Measurements from ENCODE around the gene ABCF3. TPM values are rescaled to one million over a fixed set of nuclear protein-coding genes. Genes with fewer than 3 reads are reported as not detected.
A peak's percentile ranks its signal among the peaks of the same experiment; 100 is the strongest.
"Not testable (repeated sequence)": the region's sequence is repeated elsewhere in the genome, so short reads cannot be mapped to it uniquely, and the experiment has no call there.

The ABCF3 gene
- total RNA-seq, 8 experiments from 2014 or later: 21.6 to 67.9 (median 40.6) TPM

- WGBS, 10 experiments: 0% methylated on average over 1 to 4 of the region's 6 CpGs; no CpG with 5 or more reads in 8 of the 10 experiments
- H3K4me3 ChIP-seq: peak overlapping the region; percentile 61 to 85 (median 74)
- ATAC-seq (replicated peaks in 6 of 8): peak; percentile 8 to 72 (median 61)
- peaks cover 15 to 19% of the 10 kb centered on the region in 2 donors for H3K4me1 ChIP-seq (replicated peaks in 1 of 2)
- H3K27ac ChIP-seq: peak overlapping the region; percentile 89 to 92
- in situ Hi-C loops (cut with MboI; ENCODE audit: low pct_unique_long_range_greater_than_20kb in 2 of 9, low sequenced_read_pairs in 9 of 9, unreplicated experiment in 9 of 9): no loop called here
Observed at GRCh38 chr3:184156522-184156955, 29.5 kb upstream of the ABCF3 start.

GRCh38 chr3:184157206-184157605 is 28.8 kb upstream of the ABCF3 start:
- ATAC-seq (replicated peaks in 6 of 8): no peak
- Histone ChIP-seq H3K4me3 (peak overlapping the region; percentile 61 to 85 (median 74)), H3K27ac (peak overlapping the region; percentile 89 to 92), H3K4me1 (replicated peaks in 1 of 2) (peaks cover 15 to 19% of the 10 kb centered on the region in 2 donors)
- in situ Hi-C loops (cut with MboI; ENCODE audit: low pct_unique_long_range_greater_than_20kb in 2 of 9, low sequenced_read_pairs in 9 of 9, unreplicated experiment in 9 of 9): no loop called here

- no peak overlapping the region for H3K27ac ChIP-seq
- in situ Hi-C loops (cut with MboI; ENCODE audit: low pct_unique_long_range_greater_than_20kb in 2 of 9, low sequenced_read_pairs in 9 of 9, unreplicated experiment in 9 of 9): no loop called here
- 62 to 100% (median 87%) methylated on average over 1 to 4 of the region's 4 CpGs; no CpG with 5 or more reads in 3 of the 10 experiments for WGBS, 10 experiments
- no peak overlapping the region for H3K4me3 ChIP-seq
- H3K4me1 ChIP-seq (replicated peaks in 1 of 2): peaks cover 15 to 17% of the 10 kb centered on the region in 2 donors
- no peak for ATAC-seq (replicated peaks in 6 of 8)
Observed at GRCh38 chr3:184158404-184158803, 27.6 kb upstream of the ABCF3 start.

GRCh38 chr3:184160456-184160855 is 25.5 kb upstream of the ABCF3 start:
- Histone ChIP-seq H3K4me3 (no peak overlapping the region), H3K27ac (no peak overlapping the region), H3K4me1 (replicated peaks in 1 of 2) (peaks cover 10 to 13% of the 10 kb centered on the region in 2 donors)
- WGBS, 10 experiments: 20 to 70% methylated on average over 1 to 2 of the region's 2 CpGs; no CpG with 5 or more reads in 8 of the 10 experiments
- in situ Hi-C loops (cut with MboI; ENCODE audit: low pct_unique_long_range_greater_than_20kb in 2 of 9, low sequenced_read_pairs in 9 of 9, unreplicated experiment in 9 of 9): no loop called here
- ATAC-seq (replicated peaks in 6 of 8): no peak

- H3K4me3 ChIP-seq; H3K27ac ChIP-seq; H3K4me1 ChIP-seq (replicated peaks in 1 of 2); in situ Hi-C loops (cut with MboI; ENCODE audit: low pct_unique_long_range_greater_than_20kb in 2 of 9, low sequenced_read_pairs in 9 of 9, unreplicated experiment in 9 of 9): not testable (repeated sequence)
- WGBS, 10 experiments: 64 to 100% (median 87%) methylated on average over 1 to 7 of the region's 8 CpGs; no CpG with 5 or more reads in 2 of the 10 experiments
- ATAC-seq (replicated peaks in 6 of 8): peak in 1 of 8 experiments; percentile 19
Observed at GRCh38 chr3:184162571-184163070, 23.4 kb upstream of the ABCF3 start.

GRCh38 chr3:184164648-184165330 is 21.2 kb upstream of the ABCF3 start:
- no peak for ATAC-seq (replicated peaks in 6 of 8)
- Histone ChIP-seq H3K4me1 (replicated peaks in 1 of 2) (no peaks in the 10 kb centered on the region), H3K4me3 (no peak overlapping the region), H3K27ac (no peak overlapping the region)
- 80 to 100% (median 100%) methylated on average over 1 to 3 of the region's 16 CpGs; no CpG with 5 or more reads in 7 of the 10 experiments for WGBS, 10 experiments
- in situ Hi-C loops (cut with MboI; ENCODE audit: low pct_unique_long_range_greater_than_20kb in 2 of 9, low sequenced_read_pairs in 9 of 9, unreplicated experiment in 9 of 9): no loop called here

GRCh38 chr3:184165543-184165942 is 20.5 kb upstream of the ABCF3 start:
- Histone ChIP-seq H3K4me1 (replicated peaks in 1 of 2) (no peaks in the 10 kb centered on the region), H3K27ac (no peak overlapping the region), H3K4me3 (no peak overlapping the region)
- in situ Hi-C loops (cut with MboI; ENCODE audit: low pct_unique_long_range_greater_than_20kb in 2 of 9, low sequenced_read_pairs in 9 of 9, unreplicated experiment in 9 of 9): no loop called here
- no peak for ATAC-seq (replicated peaks in 6 of 8)
- WGBS, 10 experiments: 70 to 100% (median 93%) methylated on average over 1 to 3 of the region's 3 CpGs; no CpG with 5 or more reads in 3 of the 10 experiments

- ATAC-seq (replicated peaks in 6 of 8): no peak
- Histone ChIP-seq H3K4me1 (replicated peaks in 1 of 2) (no peaks in the 10 kb centered on the region), H3K27ac (no peak overlapping the region), H3K4me3 (no peak overlapping the region)
- 85 to 100% (median 95%) methylated on average over 1 to 6 of the region's 6 CpGs; no CpG with 5 or more reads in 7 of the 10 experiments for WGBS, 10 experiments
- in situ Hi-C loops (cut with MboI; ENCODE audit: low pct_unique_long_range_greater_than_20kb in 2 of 9, low sequenced_read_pairs in 9 of 9, unreplicated experiment in 9 of 9): no loop called here
Observed at GRCh38 chr3:184166671-184167070, 19.3 kb upstream of the ABCF3 start.

- in situ Hi-C loops (cut with MboI; ENCODE audit: low pct_unique_long_range_greater_than_20kb in 2 of 9, low sequenced_read_pairs in 9 of 9, unreplicated experiment in 9 of 9): no loop called here
- 95% methylated on average over 4 of the region's 8 CpGs; no CpG with 5 or more reads in 9 of the 10 experiments for WGBS, 10 experiments
- Histone ChIP-seq H3K4me1 (replicated peaks in 1 of 2) (no peaks in the 10 kb centered on the region), H3K4me3 (no peak overlapping the region), H3K27ac (no peak overlapping the region)
- ATAC-seq (replicated peaks in 6 of 8): no peak
Observed at GRCh38 chr3:184167786-184168185, 18.2 kb upstream of the ABCF3 start.

- in situ Hi-C loops (cut with MboI; ENCODE audit: low pct_unique_long_range_greater_than_20kb in 2 of 9, low sequenced_read_pairs in 9 of 9, unreplicated experiment in 9 of 9): no loop called here
- peak in 5 of 8 experiments; percentile 36 to 50 (median 41) for ATAC-seq (replicated peaks in 6 of 8)
- H3K4me1 ChIP-seq (replicated peaks in 1 of 2): no peaks in the 10 kb centered on the region
- no peak overlapping the region for H3K4me3 ChIP-seq
- H3K27ac ChIP-seq: no peak overlapping the region
- WGBS, 10 experiments: 0 to 100% (median 91%) methylated on average over 1 to 6 of the region's 9 CpGs; no CpG with 5 or more reads in 3 of the 10 experiments
Observed at GRCh38 chr3:184168363-184169120, 17.5 kb upstream of the ABCF3 start.

- no peak for ATAC-seq (replicated peaks in 6 of 8)
- Histone ChIP-seq H3K4me1 (replicated peaks in 1 of 2) (peaks cover 0 to 3% of the 10 kb centered on the region in 2 donors), H3K27ac (no peak overlapping the region), H3K4me3 (no peak overlapping the region)
- WGBS, 10 experiments: 90 to 100% (median 97%) methylated on average over 2 to 27 of the region's 66 CpGs; no CpG with 5 or more reads in 5 of the 10 experiments
- in situ Hi-C loops (cut with MboI; ENCODE audit: low pct_unique_long_range_greater_than_20kb in 2 of 9, low sequenced_read_pairs in 9 of 9, unreplicated experiment in 9 of 9): no loop called here
Observed at GRCh38 chr3:184169896-184170875, 15.8 kb upstream of the ABCF3 start.

GRCh38 chr3:184171562-184171961 is 14.4 kb upstream of the ABCF3 start:
- Histone ChIP-seq H3K4me3 (no peak overlapping the region), H3K27ac (no peak overlapping the region), H3K4me1 (replicated peaks in 1 of 2) (peaks cover 0 to 3% of the 10 kb centered on the region in 2 donors)
- peak in 3 of 8 experiments; percentile 44 to 62 (median 55) for ATAC-seq (replicated peaks in 6 of 8)
- WGBS, 10 experiments: 0 to 87% (median 10%) methylated on average over 1 to 4 of the region's 9 CpGs; no CpG with 5 or more reads in 3 of the 10 experiments
- in situ Hi-C loops (cut with MboI; ENCODE audit: low pct_unique_long_range_greater_than_20kb in 2 of 9, low sequenced_read_pairs in 9 of 9, unreplicated experiment in 9 of 9): no loop called here
